IPS-20b (cell line): ENCODE measurements around the gene NAA15.
"Not testable (repeated sequence)": the region's sequence is repeated elsewhere in the genome, so short reads cannot be mapped to it uniquely, and the experiment has no call there.

Source experiments
- H3K27ac ChIP-seq: one replicate; pipeline ENCODE4 v1.5.1; 2013; ENCODE audit warnings: low read length
- H3K27me3 ChIP-seq: 2 replicates; pipeline ENCODE4 v1.6.1; 2013; ENCODE audit warnings: mild to moderate bottlenecking, low read length, inconsistent platforms; ENCODE audit not compliant: insufficient read depth
- H3K36me3 ChIP-seq: 2 replicates; pipeline ENCODE4 v1.6.1; 2013; ENCODE audit warnings: low read depth, mild to moderate bottlenecking, inconsistent platforms, low read length, moderate library complexity; ENCODE audit not compliant: insufficient read depth
- H3K4me1 ChIP-seq: 2 replicates; pipeline ENCODE4 v1.6.1; 2013; ENCODE audit warnings: mild to moderate bottlenecking, control low read depth, inconsistent platforms, low read length, moderate library complexity; ENCODE audit not compliant: insufficient read depth
- H3K4me3 ChIP-seq: 2 replicates; pipeline ENCODE4 v1.5.1; 2013; ENCODE audit warnings: mild to moderate bottlenecking, low read length, inconsistent platforms
- H3K9ac ChIP-seq: 2 replicates; pipeline ENCODE4 v1.6.1; 2013; ENCODE audit warnings: low read depth, mild to moderate bottlenecking, inconsistent platforms, low read length, moderate library complexity
- H3K9me3 ChIP-seq: 2 replicates; pipeline ENCODE4 v1.6.1; 2013; ENCODE audit warnings: mild to moderate bottlenecking, low read depth, low read length, inconsistent platforms; ENCODE audit not compliant: insufficient read depth

Gene NAA15

DNA sequence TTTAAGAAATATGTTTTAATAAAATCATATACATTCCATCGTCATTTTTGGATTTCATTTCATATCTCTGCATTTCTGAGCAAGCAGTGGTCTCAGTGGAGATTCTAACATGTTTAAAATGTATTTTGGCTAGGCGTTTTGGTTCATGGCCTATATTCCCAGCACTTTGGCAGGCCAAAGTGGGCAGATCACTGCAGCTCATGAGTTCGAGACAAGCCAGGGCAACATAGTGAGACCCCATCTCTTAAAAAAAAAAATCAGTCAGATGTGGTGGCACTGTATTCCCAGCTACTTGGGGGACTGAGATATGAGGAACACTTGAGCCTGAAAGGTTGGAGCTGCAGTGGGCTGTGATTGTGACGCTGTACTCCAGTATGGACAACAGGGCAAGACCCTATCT, 85.1 kb downstream of the NAA15 start:
- Histone ChIP-seq H3K27ac (no peak overlapping the region), H3K9me3 (no peaks in the 10 kb centered on the region), H3K36me3 (peaks cover 94% of the 10 kb centered on the region), H3K27me3 (no peaks in the 10 kb centered on the region), H3K4me1 (no peaks in the 10 kb centered on the region), H3K9ac (no peak overlapping the region), H3K4me3 (no peak overlapping the region)

DNA sequence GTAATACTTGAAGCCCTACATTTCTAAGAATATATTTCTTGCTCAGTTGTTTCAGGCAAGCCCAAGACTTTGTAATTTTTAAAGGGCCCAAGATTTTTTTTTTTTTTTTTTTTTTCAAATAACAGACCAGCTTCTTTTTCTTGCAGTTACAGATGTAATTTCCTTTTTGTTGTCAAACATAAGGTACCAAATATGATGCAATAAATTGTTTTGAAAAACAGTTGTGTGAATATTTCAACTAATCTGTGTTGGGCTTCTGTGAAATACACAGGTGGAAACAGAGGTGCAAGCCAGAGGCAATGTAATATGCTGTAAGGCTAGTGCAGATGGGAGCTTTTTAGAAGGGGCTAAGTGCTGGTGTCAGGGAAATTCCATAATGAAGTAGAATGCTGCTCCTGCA, 87.8 kb downstream of the NAA15 start:
- Histone ChIP-seq H3K36me3 (peaks cover 87% of the 10 kb centered on the region), H3K4me3 (no peak overlapping the region), H3K9ac (no peak overlapping the region), H3K4me1 (no peaks in the 10 kb centered on the region), H3K9me3 (no peaks in the 10 kb centered on the region), H3K27me3 (no peaks in the 10 kb centered on the region), H3K27ac (no peak overlapping the region)

GRCh38 chr4:139389991-139390390, 88.7 kb downstream of the NAA15 start:
- H3K9ac ChIP-seq = no peak overlapping the region
- no peaks in the 10 kb centered on the region for H3K9me3 ChIP-seq
- H3K4me1 ChIP-seq = no peaks in the 10 kb centered on the region
- H3K27me3 ChIP-seq = no peaks in the 10 kb centered on the region
- peaks cover 79% of the 10 kb centered on the region for H3K36me3 ChIP-seq
- H3K4me3 ChIP-seq = no peak overlapping the region
- no peak overlapping the region for H3K27ac ChIP-seq

DNA sequence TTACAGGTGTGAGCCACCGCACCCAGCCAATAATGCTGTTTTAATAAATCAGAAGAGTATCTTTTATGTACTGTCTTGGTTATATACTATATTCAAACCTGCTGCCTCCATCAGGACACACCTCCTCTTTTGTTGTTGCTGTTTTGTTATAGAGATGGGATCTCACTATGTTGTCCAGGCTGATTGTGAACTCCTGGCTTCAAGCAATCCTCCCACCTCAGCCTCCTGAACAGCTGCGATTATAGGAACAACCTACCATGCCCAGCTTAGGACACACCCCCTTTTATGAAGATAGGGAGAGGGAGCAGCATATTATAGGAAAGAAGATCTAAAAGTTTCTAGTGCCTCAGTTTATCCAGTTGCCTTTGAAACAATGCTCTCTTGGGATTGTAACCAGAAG, 90.4 kb downstream of the NAA15 start:
- Histone ChIP-seq H3K36me3 (peaks cover 67% of the 10 kb centered on the region), H3K27me3 (no peaks in the 10 kb centered on the region), H3K27ac (no peak overlapping the region), H3K9ac (no peak overlapping the region), H3K9me3 (no peaks in the 10 kb centered on the region), H3K4me3 (no peak overlapping the region), H3K4me1 (no peaks in the 10 kb centered on the region)

DNA sequence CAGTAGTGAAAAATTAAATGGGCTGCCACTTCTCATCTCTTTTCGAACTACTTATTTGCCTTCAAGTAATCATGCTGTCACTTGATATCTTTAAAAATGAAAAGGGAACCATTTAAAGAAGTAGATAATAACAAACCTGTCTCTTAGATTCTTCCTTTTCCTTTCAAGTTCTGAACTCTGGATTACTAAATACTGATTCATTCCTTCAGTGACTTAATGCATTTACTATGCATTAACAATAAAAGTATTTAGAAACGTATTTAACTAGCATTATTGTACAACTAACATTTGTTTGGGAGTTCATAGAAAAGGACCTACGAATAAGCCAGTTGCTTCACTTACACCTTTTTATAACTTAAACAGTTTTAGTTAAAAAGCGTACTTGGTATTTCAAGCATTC, 91.5 kb downstream of the NAA15 start:
- H3K9me3 ChIP-seq = no peaks in the 10 kb centered on the region
- no peaks in the 10 kb centered on the region for H3K27me3 ChIP-seq
- H3K36me3 ChIP-seq = peaks cover 60% of the 10 kb centered on the region
- no peak overlapping the region for H3K4me3 ChIP-seq
- no peak overlapping the region for H3K27ac ChIP-seq
- no peak overlapping the region for H3K9ac ChIP-seq
- no peaks in the 10 kb centered on the region for H3K4me1 ChIP-seq

- Histone ChIP-seq H3K4me3 (no peak overlapping the region), H3K9me3 (no peaks in the 10 kb centered on the region), H3K4me1 (no peaks in the 10 kb centered on the region), H3K36me3 (peaks cover 4% of the 10 kb centered on the region; the same call in 1 of the 2 replicates), H3K9ac (no peak overlapping the region), H3K27ac (no peak overlapping the region), H3K27me3 (no peaks in the 10 kb centered on the region)
Observed at GRCh38 chr4:139401368-139401767, 100.1 kb downstream of the NAA15 start.

DNA sequence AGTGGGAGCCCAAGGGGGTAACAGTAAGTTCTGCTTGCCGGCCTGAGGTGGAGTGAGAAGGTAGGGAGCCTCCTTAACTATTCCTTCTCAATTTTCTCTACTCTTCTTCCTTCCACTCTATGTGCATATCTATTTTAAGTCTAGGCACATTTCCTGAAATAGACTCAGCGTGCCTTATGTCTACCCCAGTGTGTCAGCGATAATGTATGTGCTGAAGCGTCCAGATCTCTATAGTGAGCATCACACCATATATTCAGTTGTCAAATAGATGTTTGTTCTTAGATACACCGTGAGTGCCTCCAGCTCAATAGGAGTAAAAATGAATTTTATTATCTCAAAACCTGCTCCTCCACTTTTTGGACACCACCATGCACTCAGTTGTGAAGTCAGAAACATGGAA, 101.1 kb downstream of the NAA15 start:
- peaks cover 4% of the 10 kb centered on the region; the same call in 1 of the 2 replicates for H3K36me3 ChIP-seq
- H3K27ac ChIP-seq = no peak overlapping the region
- no peaks in the 10 kb centered on the region for H3K9me3 ChIP-seq
- no peaks in the 10 kb centered on the region for H3K4me1 ChIP-seq
- H3K9ac ChIP-seq = no peak overlapping the region
- H3K27me3 ChIP-seq = no peaks in the 10 kb centered on the region
- no peak overlapping the region for H3K4me3 ChIP-seq

- no peaks in the 10 kb centered on the region for H3K27me3 ChIP-seq
- no peaks in the 10 kb centered on the region for H3K4me1 ChIP-seq
- H3K9me3 ChIP-seq = no peaks in the 10 kb centered on the region
- no peak overlapping the region for H3K9ac ChIP-seq
- H3K4me3 ChIP-seq = no peak overlapping the region
- no peak overlapping the region for H3K27ac ChIP-seq
- no peaks in the 10 kb centered on the region for H3K36me3 ChIP-seq
Observed at GRCh38 chr4:139403462-139403861, 102.2 kb downstream of the NAA15 start.

GRCh38 chr4:139410312-139410711, 109.0 kb downstream of the NAA15 start:
- H3K9me3 ChIP-seq = no peaks in the 10 kb centered on the region
- no peaks in the 10 kb centered on the region for H3K36me3 ChIP-seq
- no peaks in the 10 kb centered on the region for H3K4me1 ChIP-seq
- no peak overlapping the region for H3K9ac ChIP-seq
- no peak overlapping the region for H3K4me3 ChIP-seq
- H3K27ac ChIP-seq = no peak overlapping the region
- no peaks in the 10 kb centered on the region for H3K27me3 ChIP-seq

- H3K4me3 ChIP-seq, H3K9me3 ChIP-seq, H3K27ac ChIP-seq, H3K9ac ChIP-seq, H3K27me3 ChIP-seq, H3K36me3 ChIP-seq, H3K4me1 ChIP-seq: not testable (repeated sequence)
Observed at GRCh38 chr4:139414671-139415210, 113.4 kb downstream of the NAA15 start.

- Histone ChIP-seq H3K9me3 (no peaks in the 10 kb centered on the region), H3K4me3 (no peak overlapping the region), H3K36me3 (no peaks in the 10 kb centered on the region)
Observed at GRCh38 chr4:139416073-139416673, 114.9 kb downstream of the NAA15 start.

GRCh38 chr4:139419388-139419914, 118.1 kb downstream of the NAA15 start:
- H3K9ac ChIP-seq = no peak overlapping the region
- no peak overlapping the region for H3K27ac ChIP-seq
- H3K9me3 ChIP-seq = no peaks in the 10 kb centered on the region
- H3K27me3 ChIP-seq = no peaks in the 10 kb centered on the region
- no peak overlapping the region for H3K4me3 ChIP-seq
- H3K36me3 ChIP-seq = no peaks in the 10 kb centered on the region
- no peaks in the 10 kb centered on the region for H3K4me1 ChIP-seq

More at GRCh38 chr4:139416073-139416673, 114.9 kb downstream of the NAA15 start:
- no peaks in the 10 kb centered on the region for H3K27me3 ChIP-seq
- H3K4me1 ChIP-seq = no peaks in the 10 kb centered on the region
- no peak overlapping the region for H3K27ac ChIP-seq
- H3K9ac ChIP-seq = no peak overlapping the region
